Left kidney (tissue), 2 donors: ENCODE measurements around the gene ATP5MK. TPM values are rescaled to one million over a fixed set of nuclear protein-coding genes. Genes with fewer than 3 reads are reported as not detected.
"Not testable (repeated sequence)": the region's sequence is repeated elsewhere in the genome, so short reads cannot be mapped to it uniquely, and the experiment has no call there.

Source experiments
- DNase-seq: peaks from one replicate; pipeline ENCODE4 v3.0.0-alpha.2; 2013
- polyA plus RNA-seq: library from polyadenylated mRNA; unstranded; fragments of 120-200 nt; gene quantifications from one replicate; pipeline ENCODE4 v1.2.1, GENCODE V29; 2013; ENCODE audit not compliant: insufficient read length

Gene ATP5MK
- polyA plus RNA-seq, 1 donor = 226 TPM

DNA sequence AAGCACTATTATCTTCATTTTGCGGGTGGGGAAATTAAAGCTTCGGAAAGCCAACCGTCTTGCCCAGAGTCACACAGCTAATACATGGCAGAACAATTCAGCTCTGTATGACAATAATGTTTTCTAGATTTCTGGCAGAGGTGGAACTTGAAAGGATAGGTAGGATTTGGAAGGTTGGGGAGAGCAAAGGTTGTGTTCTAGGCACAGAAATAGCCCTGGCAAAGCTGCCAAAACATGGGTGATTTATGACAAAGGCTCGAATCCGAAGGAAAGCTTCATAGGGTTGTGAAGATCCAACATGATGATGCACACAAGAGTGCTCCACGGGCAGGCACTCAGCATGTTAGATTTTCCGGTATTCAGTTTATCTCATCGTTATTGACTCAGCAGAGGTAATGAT is 19.3 kb upstream of the ATP5MK start:
- DNase-seq = no peak

GRCh38 chr10:103413564-103413963 is 17.3 kb upstream of the ATP5MK start:
- DNase-seq = no peak

DNA sequence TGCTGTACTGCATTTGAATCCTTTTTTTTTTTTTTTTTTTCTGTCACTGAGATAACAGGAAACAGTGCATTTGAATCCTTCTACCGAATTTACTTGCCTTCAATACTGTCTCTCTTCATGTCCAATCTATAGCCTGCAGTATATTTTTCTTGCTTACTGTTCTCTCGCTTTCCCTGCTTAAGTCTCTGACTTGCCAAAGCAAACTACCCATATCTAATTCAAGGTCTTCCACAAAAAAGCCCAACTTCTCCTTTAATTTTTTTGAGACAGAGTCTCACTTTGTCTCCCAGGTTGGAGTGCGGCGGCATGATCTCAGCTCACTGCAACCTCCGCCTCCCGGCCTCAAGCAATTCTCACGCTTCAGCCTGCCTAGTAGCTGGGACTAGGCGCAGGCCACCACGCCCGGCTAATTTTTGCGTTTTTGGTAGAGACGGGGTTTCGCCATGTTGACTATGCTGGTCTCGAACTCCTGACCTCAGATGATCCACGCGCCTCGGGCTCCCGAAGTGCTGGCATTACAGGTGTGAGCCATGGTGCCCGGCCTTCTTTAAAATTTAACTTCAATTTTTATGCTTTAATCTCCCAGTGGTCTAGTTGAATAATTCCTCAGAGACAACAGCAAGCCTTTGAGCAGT is 1.0 kb upstream of the ATP5MK start:
- no peak for DNase-seq

DNA sequence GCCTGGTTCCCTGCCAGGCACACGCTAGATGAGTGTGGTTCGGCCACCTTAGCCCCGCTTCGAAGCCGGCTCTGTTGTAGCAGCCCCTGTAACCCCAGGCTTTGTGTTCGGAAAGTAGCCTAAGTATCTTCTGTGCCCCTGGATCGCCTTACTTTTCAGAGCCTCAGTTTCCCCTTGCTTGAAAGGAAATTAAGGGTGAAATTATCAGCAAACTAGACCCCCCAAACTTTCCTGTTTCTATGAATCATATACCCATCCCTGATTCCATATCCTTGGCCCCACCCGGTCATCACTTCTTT is 463 bp upstream of the ATP5MK start:
- no peak for DNase-seq

- DNase-seq = peak; percentile 19
Observed at GRCh38 chr10:103395754-103396066, 565 bp downstream of the ATP5MK start.

GRCh38 chr10:103394180-103394579 is 2.1 kb downstream of the ATP5MK start:
- no peak for DNase-seq

- no peak for DNase-seq
Observed at GRCh38 chr10:103382769-103383168, 13.5 kb downstream of the ATP5MK start.

- no peak for DNase-seq
Observed at GRCh38 chr10:103374263-103374662, 22.0 kb downstream of the ATP5MK start.

DNA sequence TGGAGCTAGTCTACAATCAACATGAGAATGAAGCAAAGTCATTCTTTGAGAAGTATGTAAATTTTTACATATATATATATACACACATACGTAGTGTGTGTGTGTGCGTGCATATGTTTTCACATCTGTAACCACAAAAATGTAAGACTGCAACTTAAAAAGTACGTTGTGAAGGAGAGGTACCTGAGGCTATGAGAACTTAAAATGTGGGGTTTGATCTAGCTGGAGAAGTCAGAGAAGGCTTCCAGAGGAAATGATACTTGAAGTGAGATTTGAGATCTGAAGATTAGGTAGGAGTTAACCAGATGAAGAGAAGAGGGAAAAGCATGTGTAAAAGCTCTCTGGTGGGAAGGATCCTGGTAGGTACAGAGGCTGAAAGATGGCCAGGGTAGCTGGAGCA is 22.7 kb downstream of the ATP5MK start:
- no peak for DNase-seq

DNA sequence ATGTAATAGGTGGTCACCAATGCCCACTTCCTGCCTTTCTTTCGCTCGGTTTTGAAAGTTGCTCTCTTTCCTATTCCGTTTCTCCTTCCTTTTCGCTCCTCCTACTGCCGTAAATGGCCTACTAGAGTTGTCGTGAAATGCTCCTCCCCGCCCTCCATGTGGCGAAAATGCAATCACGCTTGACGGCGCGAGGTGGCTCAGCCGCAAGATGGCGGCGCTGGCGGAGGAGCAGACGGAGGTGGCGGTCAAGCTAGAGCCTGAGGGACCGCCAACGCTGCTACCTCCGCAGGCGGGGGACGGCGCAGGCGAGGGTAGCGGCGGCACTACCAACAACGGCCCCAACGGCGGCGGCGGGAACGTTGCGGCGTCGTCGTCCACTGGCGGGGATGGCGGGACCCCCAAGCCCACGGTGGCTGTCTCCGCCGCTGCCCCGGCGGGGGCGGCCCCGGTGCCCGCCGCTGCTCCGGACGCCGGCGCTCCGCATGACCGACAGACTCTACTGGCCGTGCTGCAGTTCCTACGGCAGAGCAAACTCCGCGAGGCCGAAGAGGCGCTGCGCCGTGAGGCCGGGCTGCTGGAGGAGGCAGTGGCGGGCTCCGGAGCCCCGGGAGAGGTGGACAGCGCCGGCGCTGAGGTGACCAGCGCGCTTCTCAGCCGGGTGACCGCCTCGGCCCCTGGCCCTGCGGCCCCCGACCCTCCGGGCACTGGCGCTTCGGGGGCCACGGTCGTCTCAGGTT is 28.3 kb downstream of the ATP5MK start, which contains the start of gene TAF5:
Gene TAF5, plus strand, starts transcription at position 195 of the 737 bp plus-strand sequence. Its CDS starts 14 bp downstream, at position 209.
- DNase-seq = peak; percentile 97

DNA sequence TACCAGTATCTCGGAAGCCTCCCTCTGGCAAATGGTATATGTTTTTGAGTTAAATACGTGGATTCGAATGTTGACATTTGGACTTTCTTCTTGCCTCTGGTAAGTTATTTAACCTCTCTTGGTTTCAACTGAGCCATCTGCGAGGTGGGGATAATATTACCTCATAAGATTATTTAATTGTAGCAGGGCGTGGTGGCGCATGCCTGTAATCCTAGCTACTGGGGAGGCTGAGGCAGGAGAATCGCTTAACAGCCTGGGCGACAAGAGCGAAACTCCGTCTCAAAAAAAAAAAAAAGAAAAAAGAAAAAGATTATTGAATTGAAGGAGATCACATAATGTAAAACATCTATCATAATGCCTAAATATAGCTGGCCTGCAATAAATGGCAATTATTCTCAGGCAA is 28.9 kb downstream of the ATP5MK start:
- peak; percentile 6 for DNase-seq

DNA sequence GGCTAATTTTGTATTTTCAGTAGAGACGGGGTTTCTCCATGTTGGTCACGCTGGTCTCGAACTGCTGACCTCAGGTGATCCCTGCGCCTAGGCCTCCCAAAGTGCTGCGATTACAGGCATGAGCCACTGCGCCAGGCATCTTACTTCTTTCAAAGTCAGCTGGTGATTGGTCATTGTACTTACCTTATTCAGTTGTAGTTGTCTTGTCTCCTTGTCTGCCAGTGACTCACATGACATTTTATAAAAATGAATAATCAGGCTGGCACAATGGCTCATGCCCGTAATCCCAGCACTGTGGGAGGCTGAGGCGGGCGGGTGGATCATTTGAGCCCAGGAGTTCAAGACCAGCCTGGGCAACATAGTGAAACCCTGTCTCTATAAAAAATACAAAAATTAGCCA is 35.5 kb downstream of the ATP5MK start:
- not testable (repeated sequence) for DNase-seq

GRCh38 chr10:103359493-103359892 is 36.8 kb downstream of the ATP5MK start:
- not testable (repeated sequence) for DNase-seq

DNA sequence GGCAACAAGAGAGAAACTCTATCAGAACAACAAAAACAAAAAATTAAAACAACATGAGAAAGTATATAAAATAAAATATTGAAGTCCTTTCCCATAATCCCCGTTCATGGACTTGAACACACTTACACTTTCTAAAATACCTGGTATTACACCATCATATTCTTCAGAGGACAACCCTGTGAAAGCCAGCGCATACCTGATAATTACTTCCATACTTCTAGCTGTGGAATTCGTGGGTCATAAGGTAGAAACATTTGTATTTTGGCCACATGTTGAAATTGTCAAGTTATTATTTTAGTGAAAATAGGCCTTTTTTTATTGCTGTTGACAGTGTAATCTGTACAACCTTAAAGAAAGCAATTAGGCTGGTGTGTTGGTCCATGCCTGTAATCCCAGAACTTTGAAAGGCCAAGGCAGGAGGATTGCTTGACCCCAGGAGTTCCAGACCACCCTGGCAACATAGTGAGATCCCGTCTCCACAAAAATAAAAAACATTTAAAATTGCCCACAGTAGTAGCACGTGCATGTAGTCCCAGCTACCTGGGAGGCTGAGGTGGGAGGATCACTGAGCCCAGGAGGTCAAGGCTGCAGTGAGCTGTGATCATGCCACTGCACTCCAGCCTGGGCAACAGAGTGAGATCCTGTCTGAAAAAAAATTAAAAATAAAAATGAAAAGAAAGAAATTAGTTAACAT is 40.2 kb downstream of the ATP5MK start:
- DNase-seq = no peak

GRCh38 chr10:103354567-103354966 is 41.7 kb downstream of the ATP5MK start:
- DNase-seq = not testable (repeated sequence)

DNA sequence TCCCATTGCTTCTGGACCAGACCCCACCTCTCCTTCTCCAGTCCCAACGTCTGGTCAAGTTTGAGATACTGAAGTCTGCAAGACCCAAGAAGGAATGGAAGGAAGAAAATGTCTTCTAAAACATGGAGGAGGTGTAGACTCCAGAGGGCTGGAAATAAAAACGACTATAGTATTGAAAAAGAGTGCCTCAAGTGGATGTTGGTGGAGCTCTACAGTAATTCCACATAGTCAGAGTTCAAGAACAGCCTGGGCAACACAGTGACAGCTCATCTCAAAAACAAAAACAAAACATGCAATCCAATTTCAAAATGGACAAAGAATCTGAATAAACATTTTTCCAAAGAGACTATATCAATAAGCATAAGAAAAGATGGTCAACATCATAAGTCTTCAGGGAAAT is 43.0 kb downstream of the ATP5MK start:
- no peak for DNase-seq

- DNase-seq = peak; percentile 86
Observed at GRCh38 chr10:103350517-103351260, 45.6 kb downstream of the ATP5MK start, which contains the start of gene PCGF6. Gene PCGF6, minus strand, starts transcription at chr10:103351140. Its CDS starts 74 bp downstream, at chr10:103351066.

- peak; percentile 3 for DNase-seq
Observed at GRCh38 chr10:103350175-103350516, 46.1 kb downstream of the ATP5MK start.
